PC-9 (cell line): ENCODE results near the gene PCDHGA2. TPM values are rescaled to one million over a fixed set of nuclear protein-coding genes. Genes with fewer than 3 reads are reported as not detected.

ENCODE experiments used
- BruUV-seq: library from RNA; stranded (reverse); fragments of 400-500 nt; replicated peaks from 2 replicates; lab custom pipeline; 2021; lab: Mats Ljungman, UMichigan
- CTCF ChIA-PET: fragments of 300-600 bp; sonication (Branson Sonifier 250); formaldehyde crosslinking; loops from one replicate; lab custom pipeline; 2022; ENCODE audit warnings: antibody characterized with exemption; lab: Charles Lee
- POLR2A ChIA-PET: fragments of 300-600 bp; sonication (Branson Sonifier 250); formaldehyde crosslinking; loops from one replicate; lab custom pipeline; 2022; ENCODE audit warnings: antibody characterized with exemption; ENCODE audit not compliant: unreplicated experiment; lab: Charles Lee
- DNase-seq, 2 experiments: peaks; one replicate each; pipeline versions ENCODE4 v3.0.0 to v3.0.0-alpha.2; 2015 to 2022; ENCODE audit warnings: mixed read lengths in 1 of 2
- H2AFZ ChIP-seq: fragments of 200-600 bp; sonication (generic); 2 replicates; pipeline ENCODE4 v1.8.1; 2017; ENCODE audit warnings: antibody characterized with exemption
- H3F3A ChIP-seq: fragments of 200-600 bp; sonication (generic); 2 replicates; pipeline ENCODE4 v1.8.1; 2017; ENCODE audit warnings: antibody characterized with exemption, mild to moderate bottlenecking, low read depth; ENCODE audit not compliant: insufficient read depth
- H3K27ac ChIP-seq: fragments of 200-600 bp; sonication (generic); 2 replicates; pipeline ENCODE4 v1.6.1; 2016; ENCODE audit warnings: mixed run types
- H3K27me3 ChIP-seq: fragments of 200-600 bp; sonication (generic); 2 replicates; pipeline ENCODE4 v1.6.1; 2016; ENCODE audit warnings: low read depth, mixed run types; ENCODE audit not compliant: insufficient read depth
- H3K36me3 ChIP-seq: fragments of 200-600 bp; sonication (generic); 2 replicates; pipeline ENCODE4 v1.6.1; 2016; ENCODE audit warnings: low read depth, mixed run types
- H3K4me1 ChIP-seq: fragments of 200-600 bp; sonication (generic); replicated peaks from 2 replicates; pipeline ENCODE4 v1.6.1; 2016; ENCODE audit warnings: mixed run types; ENCODE audit not compliant: insufficient read depth
- H3K4me2 ChIP-seq: fragments of 200-600 bp; sonication (generic); 2 replicates; pipeline ENCODE4 v1.6.1; 2017; ENCODE audit warnings: mixed run types
- H3K4me3 ChIP-seq: fragments of 200-600 bp; sonication (generic); 2 replicates; pipeline ENCODE4 v1.6.1; 2016; ENCODE audit warnings: mixed run types
- H3K79me2 ChIP-seq: fragments of 200-600 bp; sonication (generic); 2 replicates; pipeline ENCODE4 v1.6.1; 2017; ENCODE audit warnings: low read depth, mixed run types
- H3K9me2 ChIP-seq: fragments of 200-600 bp; sonication (generic); 2 replicates; pipeline ENCODE4 v1.8.1; 2017; ENCODE audit warnings: mild to moderate bottlenecking; ENCODE audit not compliant: insufficient read depth
- H3K9me3 ChIP-seq: fragments of 200-600 bp; sonication (generic); 2 replicates; pipeline ENCODE4 v1.8.1; 2016; ENCODE audit warnings: low read depth; ENCODE audit not compliant: insufficient read depth
- H4K20me1 ChIP-seq: fragments of 200-600 bp; sonication (generic); 2 replicates; pipeline ENCODE4 v1.8.1; 2017; ENCODE audit not compliant: insufficient read depth
- EZH2 ChIP-seq: fragments of 200-600 bp; sonication (generic); IDR thresholded peaks from 2 replicates; pipeline ENCODE4 v1.8.0; 2017; ENCODE audit warnings: antibody characterized with exemption, low read depth
- intact Hi-C: fragments of 100-400 bp; cut with micrococcal nuclease; formaldehyde crosslinking; loops from one replicate; pipeline ENCODE4 v1.10.0; 2022; ENCODE audit not compliant: unreplicated experiment
- total RNA-seq: library from RNA; stranded (reverse); gene quantifications from 2 replicates; pipeline ENCODE4 v1.2.3, GENCODE V29; 2021
- TF ChIP-seq, protein P1 (sequence below): fragments of 200-600 bp; sonication (generic); conservative IDR thresholded peaks from 2 replicates; pipeline ENCODE4 v1.6.1; 2017; ENCODE audit warnings: mixed run types, antibody characterized with exemption, mild to moderate bottlenecking, moderate library complexity

The PCDHGA2 gene
- total RNA-seq, 1 experiment from 2014 or later = 0.11 TPM

DNA sequence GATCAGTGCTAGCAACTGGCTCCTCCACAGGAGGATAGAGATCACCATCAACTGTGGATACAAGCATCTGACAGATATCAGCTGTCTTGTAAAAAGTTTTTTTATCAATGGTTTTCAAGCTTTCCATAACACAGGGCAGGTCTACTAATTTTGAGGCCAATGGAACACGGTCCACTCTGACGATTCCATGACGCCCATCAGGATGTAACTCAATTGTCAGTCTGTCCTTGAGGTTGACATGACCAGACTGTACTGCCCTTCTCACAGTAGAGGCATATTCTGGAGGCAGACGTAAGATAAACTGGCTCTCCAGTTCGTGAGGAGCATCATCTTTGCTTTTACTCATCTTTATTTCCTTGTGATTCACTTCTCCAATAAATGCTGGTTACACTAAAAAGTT is 18.9 kb upstream of the PCDHGA2 start:
- H3K36me3 ChIP-seq = peaks cover 29% of the 10 kb centered on the region
- peaks cover 25% of the 10 kb centered on the region for H3K79me2 ChIP-seq
- BruUV-seq = no TSS peak
- H3K4me2 ChIP-seq = peak overlapping the region; percentile 76
- H3K27ac ChIP-seq = no peak overlapping the region
- H3F3A ChIP-seq = peaks cover 45% of the 10 kb centered on the region
- 0 out of 2 replicates have a peak, but pooled peaks cover 6% of the 10 kb centered on the region for H3K27me3 ChIP-seq
- H2AFZ ChIP-seq = no peak overlapping the region
- ChIA-PET CTCF (interaction anchor here (0.5 to 1.3 kb wide), 5 partner anchors 9 to 244 kb away, joined by 3 to 5 read pairs (median 4); partner anchors contain the start of genes PCDHGA1 and PCDHGB2), POLR2A (interaction anchor here (0.6 to 0.9 kb wide), 4 partner anchors 139 to 298 kb away, joined by 3 to 7 read pairs (median 5); no protein-coding TSS in a partner anchor)
- 0 out of 2 replicates have a peak, but pooled peaks cover 5% of the 10 kb centered on the region for H3K4me1 ChIP-seq
- H3K9me2 ChIP-seq = no peaks in the 10 kb centered on the region
- H4K20me1 ChIP-seq = no peaks in the 10 kb centered on the region
- intact Hi-C loops = loop anchor here (10.0 kb wide), 2 partner anchors 95 to 205 kb away; partner anchors contain the start of genes PCDHGA10 and PCDHGB7
- peaks cover 56% of the 10 kb centered on the region for H3K9me3 ChIP-seq
- DNase-seq = no peak
- TF ChIP-seq EZH2 = no peak
- TF ChIP-seq, protein P1, sequence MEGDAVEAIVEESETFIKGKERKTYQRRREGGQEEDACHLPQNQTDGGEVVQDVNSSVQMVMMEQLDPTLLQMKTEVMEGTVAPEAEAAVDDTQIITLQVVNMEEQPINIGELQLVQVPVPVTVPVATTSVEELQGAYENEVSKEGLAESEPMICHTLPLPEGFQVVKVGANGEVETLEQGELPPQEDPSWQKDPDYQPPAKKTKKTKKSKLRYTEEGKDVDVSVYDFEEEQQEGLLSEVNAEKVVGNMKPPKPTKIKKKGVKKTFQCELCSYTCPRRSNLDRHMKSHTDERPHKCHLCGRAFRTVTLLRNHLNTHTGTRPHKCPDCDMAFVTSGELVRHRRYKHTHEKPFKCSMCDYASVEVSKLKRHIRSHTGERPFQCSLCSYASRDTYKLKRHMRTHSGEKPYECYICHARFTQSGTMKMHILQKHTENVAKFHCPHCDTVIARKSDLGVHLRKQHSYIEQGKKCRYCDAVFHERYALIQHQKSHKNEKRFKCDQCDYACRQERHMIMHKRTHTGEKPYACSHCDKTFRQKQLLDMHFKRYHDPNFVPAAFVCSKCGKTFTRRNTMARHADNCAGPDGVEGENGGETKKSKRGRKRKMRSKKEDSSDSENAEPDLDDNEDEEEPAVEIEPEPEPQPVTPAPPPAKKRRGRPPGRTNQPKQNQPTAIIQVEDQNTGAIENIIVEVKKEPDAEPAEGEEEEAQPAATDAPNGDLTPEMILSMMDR = no peak
- peak overlapping the region; percentile 89 for H3K4me3 ChIP-seq

DNA sequence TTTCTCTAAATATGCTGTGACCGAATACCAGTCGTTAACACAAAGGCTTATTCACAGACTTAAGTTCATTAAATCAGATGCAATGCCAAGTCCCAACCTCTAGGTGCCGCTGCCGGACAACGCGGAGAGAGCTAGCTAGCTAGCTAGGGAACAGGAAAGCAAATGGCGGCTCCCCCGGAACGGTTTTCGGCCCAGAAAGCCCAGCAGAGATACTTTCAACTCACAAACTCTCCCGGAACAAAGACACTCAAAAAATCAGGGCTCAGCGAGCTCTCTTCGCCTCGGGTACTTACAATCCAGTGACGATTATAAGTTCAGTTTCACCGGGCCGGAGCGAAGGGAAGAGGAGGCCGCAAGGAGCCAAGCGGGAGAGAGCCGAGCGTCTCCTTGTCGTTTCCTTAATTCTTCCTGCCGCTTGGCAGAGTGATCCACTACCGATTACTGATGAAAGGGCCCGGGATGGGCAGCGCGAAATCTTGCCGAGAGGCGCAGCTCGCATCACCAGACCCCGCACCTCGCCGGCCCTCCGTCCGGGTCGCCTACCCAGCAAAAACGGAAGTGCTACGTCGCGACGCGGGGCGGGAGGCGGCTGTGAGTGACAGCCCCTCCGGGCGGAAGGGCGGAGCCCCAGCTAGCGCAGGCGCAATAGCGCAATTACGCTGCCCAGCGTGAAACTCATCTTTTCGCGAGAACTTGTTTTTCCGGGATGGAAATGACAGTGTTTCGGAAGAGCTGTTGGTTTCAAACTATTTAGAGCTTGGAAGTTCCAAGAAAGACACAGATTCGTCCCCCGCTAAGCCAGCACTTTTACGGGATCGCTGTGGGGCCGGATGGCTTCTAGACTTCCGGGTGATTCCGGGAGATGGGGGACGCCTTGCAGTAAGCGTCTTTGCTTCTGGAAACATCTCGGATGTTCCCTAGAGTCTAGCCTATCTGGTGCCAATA is 18.1 kb upstream of the PCDHGA2 start, which contains the start of gene TAF7:
TSS of gene TAF7 (minus strand) at position 560 of the 945 bp plus-strand sequence. CDS start 740 bp downstream, outside the sequence.
- Histone ChIP-seq H3K4me3 (peak within 1 kb of the TSS; percentile 89), H3K27me3 (0 out of 2 replicates have a peak, but pooled peaks cover 6% of the 10 kb centered on the region), H3K4me2 (peak within 1 kb of the TSS; percentile 76), H3K27ac (peak within 1 kb of the TSS; percentile 91), H3K36me3 (peaks cover 29% of the 10 kb centered on the region), H3F3A (peaks cover 45% of the 10 kb centered on the region), H2AFZ (peak within 1 kb of the TSS; percentile 92), H3K4me1 (0 out of 2 replicates have a peak, but pooled peaks cover 5% of the 10 kb centered on the region), H4K20me1 (no peaks in the 10 kb centered on the region), H3K79me2 (peaks cover 25% of the 10 kb centered on the region), H3K9me2 (no peaks in the 10 kb centered on the region), H3K9me3 (peaks cover 56% of the 10 kb centered on the region)
- peak; percentile 75 to 90 for DNase-seq
- POLR2A ChIA-PET = interaction anchor here (0.5 to 0.9 kb wide), 10 partner anchors 10 to 332 kb away, joined by 3 to 8 read pairs (median 4); partner anchors contain the start of genes PCDHGA10 and PCDHGC3
- TF ChIP-seq, protein P1 = peak; percentile 88
- no peak for TF ChIP-seq EZH2
- intact Hi-C loops = loop anchor here (10.0 kb wide), 2 partner anchors 94 to 204 kb away; partner anchors contain the start of genes PCDHGA10 and PCDHGB7
- CTCF ChIA-PET = interaction anchor here (0.5 to 1.3 kb wide), 7 partner anchors 8 to 525 kb away, joined by 3 to 7 read pairs (median 4); partner anchors contain the start of genes PCDHGA1 and PCDHGB2
- BruUV-seq = TSS peak; percentile 87

DNA sequence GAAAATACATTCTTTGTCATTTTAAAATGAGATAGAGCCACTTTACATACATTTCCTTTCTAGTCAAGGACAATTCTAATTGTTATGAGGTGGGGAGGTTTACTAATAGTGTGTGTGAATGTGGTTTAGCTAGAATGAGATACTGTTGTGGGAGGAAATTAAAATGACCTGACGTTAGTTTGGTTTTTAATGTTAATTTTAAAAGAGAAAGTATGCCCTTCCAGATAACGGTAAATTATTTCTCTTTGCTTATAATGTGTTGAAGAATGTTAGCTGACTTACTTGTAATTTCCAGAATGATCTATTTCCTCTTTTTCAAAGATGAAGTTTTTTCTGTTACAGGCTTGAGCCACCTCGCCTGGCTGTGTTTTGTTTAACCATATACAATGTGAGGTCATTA is 16.3 kb upstream of the PCDHGA2 start:
- Histone ChIP-seq H3K9me3 (peaks cover 52% of the 10 kb centered on the region), H3K9me2 (no peaks in the 10 kb centered on the region), H3K4me3 (no peak overlapping the region), H3F3A (peaks cover 36% of the 10 kb centered on the region), H3K4me2 (no peak overlapping the region), H3K36me3 (peaks cover 29% of the 10 kb centered on the region), H2AFZ (no peak overlapping the region), H3K4me1 (0 out of 2 replicates have a peak, but pooled peaks cover 5% of the 10 kb centered on the region), H3K27me3 (peaks cover 6% of the 10 kb centered on the region; the same call in 1 of the 2 replicates), H4K20me1 (no peaks in the 10 kb centered on the region), H3K27ac (no peak overlapping the region), H3K79me2 (peaks cover 25% of the 10 kb centered on the region)
- ChIA-PET CTCF (no interaction called here), POLR2A (no interaction called here)
- BruUV-seq = no TSS peak
- DNase-seq = no peak
- intact Hi-C loops = loop anchor here (10.0 kb wide), 2 partner anchors 93 to 203 kb away; partner anchors contain the start of genes PCDHGA10 and PCDHGB7
- no peak for TF ChIP-seq EZH2
- TF ChIP-seq, protein P1 = no peak
